ENCODE data around the gene MIEF1.

MIEF1 gene

GRCh38 chr22:39532215-39533073 is 30.4 kb downstream of the MIEF1 start, which contains the start of gene RPS19BP1:
RPS19BP1 (minus strand) TSS chr22:39532748; CDS start chr22:39532738, 10 bp downstream.
- peak; percentile 100 for DNase-seq

DNA sequence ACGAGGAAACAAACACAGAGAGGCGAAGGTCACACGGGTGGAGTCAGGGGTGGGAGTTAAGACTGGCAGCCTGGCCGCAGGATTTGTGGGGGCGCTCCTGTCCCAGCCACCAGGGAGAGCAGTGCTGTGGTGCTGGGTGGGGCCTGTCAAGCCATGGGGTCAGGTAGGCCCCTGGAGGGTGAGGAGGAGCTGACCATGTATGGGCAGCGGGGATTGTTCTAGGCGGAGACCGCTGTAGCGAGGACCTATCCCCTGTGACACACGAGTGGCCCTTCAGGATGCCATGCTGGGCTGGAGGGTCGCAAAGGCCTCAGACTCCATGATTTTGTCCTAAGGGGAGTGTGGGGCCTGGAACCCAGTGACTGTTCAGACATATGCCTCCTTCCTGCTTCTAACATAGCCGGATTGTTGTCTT is 32.0 kb downstream of the MIEF1 start:
- DNase-seq = no peak

GRCh38 chr22:39534591-39535356 is 32.7 kb downstream of the MIEF1 start:
- DNase-seq = peak; percentile 71

DNA sequence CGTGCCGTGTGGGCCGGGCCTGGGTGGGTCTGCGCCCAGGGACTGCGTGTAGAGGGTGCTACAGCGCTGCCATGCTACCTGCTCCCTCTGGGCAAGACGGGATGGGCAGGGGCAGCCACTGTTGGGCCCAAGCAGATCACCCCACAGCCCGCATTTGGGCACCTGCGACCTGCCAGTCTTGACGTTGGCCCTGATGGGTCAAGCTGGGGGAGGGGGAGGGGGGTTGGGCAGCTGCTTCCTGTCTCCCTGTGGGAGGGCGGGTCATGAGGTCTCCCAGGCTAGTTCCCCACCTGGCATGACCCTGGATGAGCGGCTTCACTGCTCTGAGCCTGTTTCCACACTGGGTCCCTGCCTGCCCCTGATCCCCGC is 33.3 kb downstream of the MIEF1 start:
- no peak for DNase-seq

GRCh38 chr22:39535831-39536449 is 33.9 kb downstream of the MIEF1 start:
- no peak for DNase-seq

- no peak for DNase-seq
Observed at GRCh38 chr22:39536711-39537110, 34.6 kb downstream of the MIEF1 start.

DNA sequence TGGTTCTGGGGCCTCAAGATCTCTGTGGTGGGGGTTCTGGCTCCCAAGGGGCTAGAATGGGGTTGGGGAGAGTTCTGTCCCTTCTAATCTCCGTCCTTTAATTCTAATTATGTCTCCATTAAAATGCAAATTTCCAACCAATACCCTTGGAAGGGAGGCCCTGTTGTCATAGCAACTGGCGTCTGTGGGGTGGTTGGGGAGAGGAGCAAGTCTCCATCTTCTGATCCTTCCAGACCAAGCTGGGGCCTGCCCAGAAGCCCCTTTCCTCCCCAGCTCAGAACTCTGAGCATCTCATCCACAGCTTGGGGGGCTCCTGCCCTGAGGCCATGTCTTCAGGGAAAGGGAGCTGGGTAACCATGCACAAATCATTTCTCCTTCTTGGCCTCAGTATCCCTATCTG is 35.9 kb downstream of the MIEF1 start:
- no peak for DNase-seq

DNA sequence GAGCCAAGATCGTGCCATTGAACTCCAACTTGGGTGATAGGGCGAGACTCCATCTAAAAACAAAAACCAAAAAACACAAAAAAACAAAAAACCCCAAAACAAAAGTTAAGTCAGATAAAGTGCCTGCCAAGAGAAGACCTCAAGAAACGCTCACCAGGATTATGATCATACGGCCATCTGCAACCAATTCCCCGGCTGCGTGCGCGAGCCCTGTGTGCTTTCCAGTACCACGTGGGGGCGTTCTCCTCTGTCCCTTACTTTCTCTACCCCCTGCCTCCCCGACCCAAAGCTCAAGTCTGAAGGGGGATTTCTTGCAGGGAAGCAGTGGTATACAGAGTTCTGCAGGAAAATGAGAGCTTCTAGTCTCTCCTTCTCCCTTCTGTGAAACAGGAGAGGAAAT is 41.0 kb downstream of the MIEF1 start:
- peak; percentile 59 for DNase-seq

DNA sequence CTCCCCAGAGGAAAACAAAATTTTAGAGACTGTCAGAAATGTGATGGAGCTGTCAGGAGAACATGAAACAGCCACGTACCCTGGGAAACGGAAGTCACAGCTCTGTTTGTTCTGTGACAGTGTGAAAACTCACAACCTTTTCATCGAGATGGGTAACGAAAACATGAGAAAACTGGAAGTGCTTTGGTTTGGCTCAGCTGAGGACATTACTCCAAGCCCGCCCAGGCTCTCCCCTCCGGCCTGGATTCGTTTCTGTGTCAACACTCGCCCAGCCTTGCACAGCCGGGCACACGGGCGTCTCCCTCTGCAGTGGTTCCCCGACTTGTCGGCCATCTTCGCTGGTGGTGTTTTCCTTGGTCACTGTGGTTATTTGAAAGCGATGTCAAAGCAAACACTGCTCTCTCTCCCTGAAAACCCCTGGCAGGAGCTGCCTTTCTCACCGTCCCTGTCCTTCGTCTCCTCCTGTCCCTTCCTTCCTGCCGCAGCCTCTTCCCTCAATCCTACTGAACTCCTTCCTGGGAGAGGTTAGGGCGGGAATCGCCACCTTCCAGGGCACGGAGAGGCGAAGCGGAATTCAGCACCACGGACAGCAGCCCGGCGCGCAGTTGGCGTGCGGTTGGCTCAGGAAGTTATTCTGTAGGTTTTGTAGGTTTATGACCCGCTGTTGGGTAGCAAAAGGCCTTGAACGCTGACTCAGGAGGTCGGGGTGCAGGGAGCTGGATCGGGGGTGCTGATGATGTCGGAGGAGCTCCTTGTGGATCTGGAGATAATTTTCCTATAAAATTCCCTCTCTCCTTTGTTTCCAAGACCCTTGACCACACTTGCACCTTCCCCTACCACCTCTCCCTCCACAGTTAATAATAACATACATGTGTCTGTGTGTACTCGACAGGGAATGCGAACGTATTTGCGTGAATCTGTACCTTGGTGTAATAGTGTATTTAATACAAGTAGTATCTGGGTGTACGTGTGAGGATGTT is 43.6 kb downstream of the MIEF1 start:
- DNase-seq = peak; percentile 52

GRCh38 chr22:39546889-39547586 is 44.9 kb downstream of the MIEF1 start:
- no peak for DNase-seq

- DNase-seq = no peak
Observed at GRCh38 chr22:39547587-39547947, 45.5 kb downstream of the MIEF1 start.

- no peak for DNase-seq
Observed at GRCh38 chr22:39553429-39553828, 51.3 kb downstream of the MIEF1 start.

- no peak for DNase-seq
Observed at GRCh38 chr22:39554151-39554550, 52.1 kb downstream of the MIEF1 start.

DNA sequence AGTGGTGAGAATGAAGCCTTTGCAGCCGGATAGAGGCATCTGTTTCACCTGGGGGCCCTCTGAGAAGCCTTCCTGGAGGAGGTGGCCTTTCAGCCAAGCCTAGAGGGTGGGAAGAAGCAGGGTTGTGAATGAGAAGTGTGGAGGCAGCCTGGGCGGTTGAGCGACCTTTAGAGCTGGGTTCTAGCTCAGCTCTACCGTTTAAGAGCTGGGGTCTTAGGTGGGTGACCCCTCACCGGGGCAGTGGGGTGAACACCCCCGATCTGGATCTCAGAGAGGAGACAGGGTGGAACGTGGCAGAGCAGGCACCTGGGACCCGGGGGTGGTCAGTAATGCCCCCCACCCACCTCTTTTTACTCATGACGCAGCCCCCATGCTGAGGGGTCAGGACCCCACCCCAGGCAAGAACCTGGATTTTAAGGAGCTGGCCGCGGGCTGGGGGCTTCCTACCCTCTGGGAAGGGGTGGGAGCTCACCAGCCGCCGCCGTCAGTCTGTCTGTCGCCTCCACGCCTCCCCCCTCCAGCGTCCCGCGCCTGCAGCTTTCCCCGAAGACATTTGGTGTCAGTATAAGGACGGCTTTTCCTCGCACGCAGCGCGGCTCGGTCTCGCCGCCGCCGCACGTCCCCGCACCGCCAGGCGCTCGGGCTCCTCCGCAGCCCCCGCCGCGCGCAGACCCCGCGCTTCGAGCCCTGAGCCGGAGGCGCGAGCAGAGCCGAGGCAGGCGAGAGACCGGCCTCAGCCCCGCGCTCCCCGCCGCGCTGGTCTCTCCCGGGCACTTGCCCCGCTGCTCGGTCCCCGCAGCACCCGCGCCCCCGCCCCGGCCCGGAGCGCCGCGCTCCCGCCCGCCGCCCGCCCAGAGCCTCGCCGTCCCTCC is 55.1 kb downstream of the MIEF1 start:
- peak; percentile 47 for DNase-seq

DNA sequence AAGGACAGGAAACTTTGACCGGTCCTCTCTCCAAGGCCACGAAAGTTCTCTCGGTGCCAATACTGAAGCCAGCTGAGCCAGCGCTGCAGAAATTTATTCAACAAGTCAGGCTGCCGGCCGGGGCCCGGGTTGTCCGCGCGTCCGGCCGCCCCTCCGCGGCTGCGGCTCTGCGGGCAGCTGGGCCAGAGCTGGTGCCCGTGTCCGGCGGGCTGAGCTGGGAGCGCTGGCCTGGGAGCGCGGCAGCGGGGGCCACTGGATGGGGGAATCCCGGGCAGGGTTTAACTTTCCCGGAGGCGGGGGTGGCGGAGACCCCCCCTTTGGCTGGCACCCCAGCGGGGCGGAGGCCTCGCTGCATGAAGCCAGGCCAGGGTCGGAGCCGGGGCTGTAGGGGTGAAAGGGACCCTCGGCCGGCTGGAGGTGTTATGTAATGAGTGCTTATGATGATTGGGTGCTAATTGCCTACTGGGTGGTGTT is 56.2 kb downstream of the MIEF1 start:
- DNase-seq = no peak

DNA sequence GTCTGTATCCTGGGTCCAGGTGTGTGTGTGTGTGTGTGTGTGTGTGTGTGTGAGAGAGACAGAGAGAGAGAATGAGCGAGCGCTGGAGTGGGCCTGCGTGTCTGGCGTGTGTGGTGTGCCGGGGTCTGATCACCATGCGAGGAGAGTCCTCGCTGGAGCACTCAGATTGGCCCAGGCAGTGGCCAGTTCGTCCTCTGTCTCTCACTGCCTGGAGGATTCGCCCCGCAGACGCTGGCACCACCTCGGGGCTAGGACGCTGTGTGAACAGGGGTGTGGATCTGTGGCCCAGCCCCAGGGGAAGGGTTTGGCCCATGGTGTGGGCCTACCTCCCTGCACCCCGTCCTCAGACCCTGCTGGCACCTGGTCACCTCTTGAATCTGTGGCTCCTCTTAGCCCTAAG is 56.9 kb downstream of the MIEF1 start:
- no peak for DNase-seq

- no peak for DNase-seq
Observed at GRCh38 chr22:39559456-39560105, 57.5 kb downstream of the MIEF1 start.

DNA sequence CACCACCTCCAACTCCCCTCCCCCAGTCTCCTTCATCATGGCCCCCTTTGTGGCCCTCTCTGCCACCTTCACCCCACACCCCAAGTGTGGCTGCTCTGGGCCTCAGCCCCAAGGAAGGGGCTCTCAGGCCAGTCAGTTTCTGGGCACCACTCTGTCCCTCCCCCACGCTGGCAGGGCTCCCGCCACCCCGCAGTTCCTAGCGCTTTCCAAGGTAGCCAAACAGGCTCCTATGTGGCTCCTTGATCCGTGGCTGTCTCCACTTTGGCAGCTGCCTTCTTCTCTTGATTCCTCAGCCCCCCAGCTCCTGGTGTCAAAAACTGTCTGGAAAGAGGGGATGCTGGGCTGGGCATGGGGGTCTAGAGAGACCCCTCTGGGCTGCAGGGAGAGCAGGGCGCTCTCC is 58.0 kb downstream of the MIEF1 start:
- DNase-seq = no peak

DNA sequence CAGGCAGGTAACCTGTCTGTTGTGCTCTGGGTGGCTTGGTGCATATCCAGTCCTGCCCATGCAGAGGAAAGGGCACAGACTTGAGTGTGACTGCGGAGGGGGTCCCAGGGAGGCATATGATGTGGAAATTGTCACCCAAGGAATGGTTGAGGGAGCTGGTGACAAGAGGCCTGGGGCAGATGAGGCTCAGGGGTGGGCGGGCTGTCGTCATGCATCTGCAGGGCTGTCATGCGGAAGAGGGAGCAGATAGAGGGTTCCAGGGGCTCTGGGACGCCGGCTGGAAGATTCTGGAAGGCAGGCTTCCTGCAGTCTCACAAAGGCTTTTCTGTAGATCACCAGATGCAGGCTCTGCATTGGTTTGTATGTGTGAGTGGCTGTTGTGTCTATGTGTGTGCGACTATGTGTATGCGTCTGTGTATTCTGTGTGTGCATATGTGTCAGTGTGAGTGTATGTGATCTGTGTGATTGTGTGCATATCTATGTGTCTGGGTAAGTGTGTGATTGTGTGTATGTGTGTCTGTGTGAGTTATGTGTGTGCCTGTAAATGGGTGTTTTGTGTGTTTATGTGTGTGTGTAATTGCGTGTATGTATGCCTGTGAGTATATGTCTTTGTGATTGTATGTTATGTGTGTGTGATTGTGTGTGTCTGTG is 60.9 kb downstream of the MIEF1 start:
- DNase-seq = no peak

Data from hematopoietic multipotent progenitor cell treated with erythropoietin and hydrocortisone succinate and interleukin-3 and kit ligand, for 8 days (in vitro differentiated cells).